OCI-LY1 (cell line): ENCODE results near the gene SLC36A4.

ENCODE experiments used
- EZH2 ChIP-seq: fragments of 200-600 bp; sonication (generic), shearing (Covaris generic); IDR thresholded peaks from 2 replicates; pipeline ENCODE4 v1.8.0; 2017; ENCODE audit warnings: borderline replicate concordance, mixed run types, mild to moderate bottlenecking, antibody characterized with exemption, low read length, moderate library complexity, mixed read lengths
- TF ChIP-seq, protein P1 (sequence below): fragments of 200-600 bp; sonication (generic), shearing (Covaris generic); IDR thresholded peaks from 2 replicates; pipeline ENCODE4 v1.5.1; 2017; ENCODE audit warnings: mild to moderate bottlenecking, antibody characterized with exemption, low read length, moderate library complexity, mixed read lengths

DNA sequence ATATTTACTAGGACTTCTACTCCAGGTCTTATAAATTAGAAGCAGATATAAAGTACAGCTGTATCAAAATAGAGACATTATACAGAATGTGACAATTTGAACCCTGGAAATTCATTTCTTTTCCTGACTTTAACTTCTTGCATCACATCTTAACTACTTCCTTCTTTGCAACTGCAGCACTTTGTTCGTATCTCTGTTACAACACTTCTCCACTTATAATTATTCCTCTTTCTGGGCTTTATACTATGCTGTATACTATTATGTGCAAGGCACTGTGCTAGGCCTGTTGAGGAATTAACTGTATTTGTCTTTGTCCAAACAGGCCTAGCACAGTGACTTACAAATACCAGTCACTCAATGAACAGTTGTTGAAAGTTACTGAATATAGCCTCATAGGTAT, 1.8 kb upstream of the SLC36A4 start:
- TF ChIP-seq, protein P1, sequence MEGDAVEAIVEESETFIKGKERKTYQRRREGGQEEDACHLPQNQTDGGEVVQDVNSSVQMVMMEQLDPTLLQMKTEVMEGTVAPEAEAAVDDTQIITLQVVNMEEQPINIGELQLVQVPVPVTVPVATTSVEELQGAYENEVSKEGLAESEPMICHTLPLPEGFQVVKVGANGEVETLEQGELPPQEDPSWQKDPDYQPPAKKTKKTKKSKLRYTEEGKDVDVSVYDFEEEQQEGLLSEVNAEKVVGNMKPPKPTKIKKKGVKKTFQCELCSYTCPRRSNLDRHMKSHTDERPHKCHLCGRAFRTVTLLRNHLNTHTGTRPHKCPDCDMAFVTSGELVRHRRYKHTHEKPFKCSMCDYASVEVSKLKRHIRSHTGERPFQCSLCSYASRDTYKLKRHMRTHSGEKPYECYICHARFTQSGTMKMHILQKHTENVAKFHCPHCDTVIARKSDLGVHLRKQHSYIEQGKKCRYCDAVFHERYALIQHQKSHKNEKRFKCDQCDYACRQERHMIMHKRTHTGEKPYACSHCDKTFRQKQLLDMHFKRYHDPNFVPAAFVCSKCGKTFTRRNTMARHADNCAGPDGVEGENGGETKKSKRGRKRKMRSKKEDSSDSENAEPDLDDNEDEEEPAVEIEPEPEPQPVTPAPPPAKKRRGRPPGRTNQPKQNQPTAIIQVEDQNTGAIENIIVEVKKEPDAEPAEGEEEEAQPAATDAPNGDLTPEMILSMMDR: no peak
- no peak for TF ChIP-seq EZH2
